Sigmoid colon (tissue), 4 donors: ENCODE results near the gene ZCCHC24.
"Not testable (repeated sequence)": the region's sequence is repeated elsewhere in the genome, so short reads cannot be mapped to it uniquely, and the experiment has no call there.

Experiments
- CTCF ChIP-seq, 4 experiments: fragments of 450-650 bp in 3 of 4; fragments of 200-600 bp in 1 of 4; IDR thresholded peaks; one replicate each; pipeline ENCODE4 v1.5.1; 2016 to 2019; ENCODE audit warnings: antibody characterized with exemption in 4 of 4, mild to moderate bottlenecking in 3 of 4, moderate library complexity in 2 of 4
- EP300 ChIP-seq, 4 donors: sonication (generic); formaldehyde crosslinking; IDR thresholded peaks; one replicate each; pipeline ENCODE4 v1.6.1; 2017; ENCODE audit warnings: antibody characterized with exemption in 4 of 4
- POLR2A ChIP-seq, 2 donors: fragments of 450-650 bp; IDR thresholded peaks; one replicate each; pipeline ENCODE4 v1.6.1; 2016; ENCODE audit warnings: antibody characterized with exemption in 2 of 2, mild to moderate bottlenecking in 2 of 2, moderate library complexity in 2 of 2
- POLR2AphosphoS5 ChIP-seq, 4 donors: sonication (generic); formaldehyde crosslinking; IDR thresholded peaks; one replicate each; pipeline ENCODE4 v1.6.1; 2017; ENCODE audit warnings: antibody characterized with exemption in 4 of 4

- not testable (repeated sequence) for TF ChIP-seq POLR2A, CTCF, POLR2AphosphoS5, EP300 (IDR thresholded peaks at IDR 0.05)
These were observed 112.7 kb downstream of the ZCCHC24 start for GRCh38 chr10:79332610-79333315.
